Neural progenitor cell (in vitro differentiated cells): Measurements from ENCODE around the gene SLX1B.
"Not testable (repeated sequence)": the region's sequence is repeated elsewhere in the genome, so short reads cannot be mapped to it uniquely, and the experiment has no call there.

Source experiments
- CTCF ChIP-seq: fragments of 200-600 bp; sonication (generic); IDR thresholded peaks from 2 replicates; pipeline ENCODE4 v1.5.1; 2017; ENCODE audit warnings: antibody characterized with exemption, mild to moderate bottlenecking
- EZH2 ChIP-seq: fragments of 200-600 bp; sonication (generic); IDR thresholded peaks from 2 replicates; pipeline ENCODE4 v1.6.1; 2017; ENCODE audit warnings: antibody characterized with exemption, mild to moderate bottlenecking, moderate library complexity
- EZH2phosphoT487 ChIP-seq: fragments of 200-600 bp; sonication (generic); IDR thresholded peaks from 2 replicates; pipeline ENCODE4 v1.6.1; 2017; ENCODE audit warnings: antibody characterized with exemption

DNA sequence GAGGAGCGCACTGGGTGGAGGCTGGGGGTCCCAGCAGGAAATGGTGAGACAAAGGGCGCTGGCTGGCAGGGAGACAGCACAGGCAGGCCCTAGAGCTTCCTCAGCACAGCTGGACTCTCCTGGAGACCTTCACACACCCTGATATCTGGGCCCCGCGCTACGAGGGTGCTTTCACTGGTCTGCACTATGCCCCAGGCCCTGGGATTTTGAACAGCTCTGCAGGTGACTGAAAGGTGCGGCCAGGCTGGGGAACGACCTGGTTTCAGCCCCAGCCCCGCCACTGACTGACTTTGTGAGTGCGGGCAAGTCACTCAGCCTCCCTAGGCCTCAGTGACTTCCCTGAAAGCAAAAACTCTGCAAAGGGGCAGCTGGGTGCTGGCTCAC is 6.3 kb downstream of the SLX1B start:
- TF ChIP-seq CTCF, EZH2phosphoT487, EZH2: not testable (repeated sequence)
